ENCODE measurements around the gene ITPRIPL1. TPM values are rescaled to one million over a fixed set of nuclear protein-coding genes. Genes with fewer than 3 reads are reported as not detected.

Gene ITPRIPL1
- total RNA-seq, 2 experiments from 2014 or later = 8.1 to 13.5 TPM

- H3K9me2 ChIP-seq (ENCODE audit: insufficient read depth, low read length) = no peaks in the 10 kb centered on the region
- CTCF ChIA-PET (ENCODE audit: unreplicated experiment) = no interaction called here
- no peaks in the 10 kb centered on the region for H3K9me3 ChIP-seq (ENCODE audit: low read length)
- peak within 1 kb of the TSS; percentile 73 for H3K27ac ChIP-seq (ENCODE audit: low read depth, low read length, poor library complexity, severe bottlenecking)
- no TSS peak for BruUV-seq (replicated peaks)
- peak within 1 kb of the TSS; percentile 95 for H3K4me3 ChIP-seq (ENCODE audit: low read depth, low read length, poor library complexity, severe bottlenecking)
- H3K4me1 ChIP-seq (ENCODE audit: insufficient read depth, low read length, poor library complexity, severe bottlenecking) = peaks cover 28% of the 10 kb centered on the region
- peaks cover 46% of the 10 kb centered on the region for H3K36me3 ChIP-seq (ENCODE audit: insufficient read depth, low read length)
- H4K20me1 ChIP-seq (ENCODE audit: insufficient read depth, low read length) = peaks cover 9% of the 10 kb centered on the region; the same call in 1 of the 2 replicates
- peak within 1 kb of the TSS; percentile 96 for H3K4me2 ChIP-seq (ENCODE audit: low read length)
- intact Hi-C loops (cut with micrococcal nuclease; ENCODE audit: unreplicated experiment) = loop anchor here (1.0 kb wide), 3 partner anchors 17 to 39 kb away; partner anchors contain the start of gene CIAO1
- DNase-seq (ENCODE audit: low spot score) = peak; percentile 91
- TF ChIP-seq, protein P1, sequence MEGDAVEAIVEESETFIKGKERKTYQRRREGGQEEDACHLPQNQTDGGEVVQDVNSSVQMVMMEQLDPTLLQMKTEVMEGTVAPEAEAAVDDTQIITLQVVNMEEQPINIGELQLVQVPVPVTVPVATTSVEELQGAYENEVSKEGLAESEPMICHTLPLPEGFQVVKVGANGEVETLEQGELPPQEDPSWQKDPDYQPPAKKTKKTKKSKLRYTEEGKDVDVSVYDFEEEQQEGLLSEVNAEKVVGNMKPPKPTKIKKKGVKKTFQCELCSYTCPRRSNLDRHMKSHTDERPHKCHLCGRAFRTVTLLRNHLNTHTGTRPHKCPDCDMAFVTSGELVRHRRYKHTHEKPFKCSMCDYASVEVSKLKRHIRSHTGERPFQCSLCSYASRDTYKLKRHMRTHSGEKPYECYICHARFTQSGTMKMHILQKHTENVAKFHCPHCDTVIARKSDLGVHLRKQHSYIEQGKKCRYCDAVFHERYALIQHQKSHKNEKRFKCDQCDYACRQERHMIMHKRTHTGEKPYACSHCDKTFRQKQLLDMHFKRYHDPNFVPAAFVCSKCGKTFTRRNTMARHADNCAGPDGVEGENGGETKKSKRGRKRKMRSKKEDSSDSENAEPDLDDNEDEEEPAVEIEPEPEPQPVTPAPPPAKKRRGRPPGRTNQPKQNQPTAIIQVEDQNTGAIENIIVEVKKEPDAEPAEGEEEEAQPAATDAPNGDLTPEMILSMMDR (conservative IDR thresholded peaks at IDR 0.05; ENCODE audit: low read length) = no peak
- no peak for TF ChIP-seq EZH2phosphoT487 (IDR thresholded peaks at IDR 0.05; ENCODE audit: borderline replicate concordance, low read depth, low read length)
- peak within 1 kb of the TSS; percentile 80 for H2AFZ ChIP-seq (ENCODE audit: low read length)
- H3K79me2 ChIP-seq (ENCODE audit: insufficient read depth, low read depth, low read length) = peaks cover 36% of the 10 kb centered on the region
- POLR2A ChIA-PET = interaction anchor here (0.5 to 3.4 kb wide), 7 partner anchors 15 to 235 kb away, joined by 3 to 31 read pairs (median 6); partner anchors contain the start of gene NCAPH
These were observed 19.8 kb upstream of the ITPRIPL1 start, which contains the start of gene SNRNP200 for GRCh38 chr2:96305091-96305978. TSS of gene SNRNP200 (minus strand) at chr2:96305546. CDS start at chr2:96305437, 109 bp downstream.

- peaks cover 36% of the 10 kb centered on the region for H3K79me2 ChIP-seq (ENCODE audit: insufficient read depth, low read depth, low read length)
- TF ChIP-seq EZH2phosphoT487 (IDR thresholded peaks at IDR 0.05; ENCODE audit: borderline replicate concordance, low read depth, low read length) = no peak
- TF ChIP-seq, protein P1 (conservative IDR thresholded peaks at IDR 0.05; ENCODE audit: low read length) = no peak
- H3K36me3 ChIP-seq (ENCODE audit: insufficient read depth, low read length) = peaks cover 40% of the 10 kb centered on the region
- BruUV-seq (replicated peaks) = TSS peak; percentile 98
- H4K20me1 ChIP-seq (ENCODE audit: insufficient read depth, low read length) = peaks cover 9% of the 10 kb centered on the region; the same call in 1 of the 2 replicates
- CTCF ChIA-PET (ENCODE audit: unreplicated experiment) = no interaction called here
- H3K27ac ChIP-seq (ENCODE audit: low read depth, low read length, poor library complexity, severe bottlenecking) = peak overlapping the region; percentile 73
- peak; percentile 13 for DNase-seq (ENCODE audit: low spot score)
- intact Hi-C loops (cut with micrococcal nuclease; ENCODE audit: unreplicated experiment) = loop anchor here (1.0 kb wide), 3 partner anchors 16 to 40 kb away; partner anchors contain the start of gene CIAO1
- H3K4me1 ChIP-seq (ENCODE audit: insufficient read depth, low read length, poor library complexity, severe bottlenecking) = peaks cover 28% of the 10 kb centered on the region
- POLR2A ChIA-PET = interaction anchor here (0.5 to 3.4 kb wide), 8 partner anchors 14 to 234 kb away, joined by 3 to 31 read pairs (median 4); partner anchors contain the start of genes CIAO1, NCAPH and TMEM127
- peak overlapping the region; percentile 80; the same call in 1 of the 2 replicates for H2AFZ ChIP-seq (ENCODE audit: low read length)
- H3K4me2 ChIP-seq (ENCODE audit: low read length) = peak overlapping the region; percentile 96
- H3K9me3 ChIP-seq (ENCODE audit: low read length) = no peaks in the 10 kb centered on the region
- no peaks in the 10 kb centered on the region for H3K9me2 ChIP-seq (ENCODE audit: insufficient read depth, low read length)
- H3K4me3 ChIP-seq (ENCODE audit: low read depth, low read length, poor library complexity, severe bottlenecking) = peak overlapping the region; percentile 95
These were observed 19.2 kb upstream of the ITPRIPL1 start for GRCh38 chr2:96305979-96306308.
